ENCODE results near the gene AIPL1. TPM values are rescaled to one million over a fixed set of nuclear protein-coding genes. Genes with fewer than 3 reads are reported as not detected.

Gene AIPL1
- total and polyA plus RNA-seq, 4 donors, result not detected

DNA sequence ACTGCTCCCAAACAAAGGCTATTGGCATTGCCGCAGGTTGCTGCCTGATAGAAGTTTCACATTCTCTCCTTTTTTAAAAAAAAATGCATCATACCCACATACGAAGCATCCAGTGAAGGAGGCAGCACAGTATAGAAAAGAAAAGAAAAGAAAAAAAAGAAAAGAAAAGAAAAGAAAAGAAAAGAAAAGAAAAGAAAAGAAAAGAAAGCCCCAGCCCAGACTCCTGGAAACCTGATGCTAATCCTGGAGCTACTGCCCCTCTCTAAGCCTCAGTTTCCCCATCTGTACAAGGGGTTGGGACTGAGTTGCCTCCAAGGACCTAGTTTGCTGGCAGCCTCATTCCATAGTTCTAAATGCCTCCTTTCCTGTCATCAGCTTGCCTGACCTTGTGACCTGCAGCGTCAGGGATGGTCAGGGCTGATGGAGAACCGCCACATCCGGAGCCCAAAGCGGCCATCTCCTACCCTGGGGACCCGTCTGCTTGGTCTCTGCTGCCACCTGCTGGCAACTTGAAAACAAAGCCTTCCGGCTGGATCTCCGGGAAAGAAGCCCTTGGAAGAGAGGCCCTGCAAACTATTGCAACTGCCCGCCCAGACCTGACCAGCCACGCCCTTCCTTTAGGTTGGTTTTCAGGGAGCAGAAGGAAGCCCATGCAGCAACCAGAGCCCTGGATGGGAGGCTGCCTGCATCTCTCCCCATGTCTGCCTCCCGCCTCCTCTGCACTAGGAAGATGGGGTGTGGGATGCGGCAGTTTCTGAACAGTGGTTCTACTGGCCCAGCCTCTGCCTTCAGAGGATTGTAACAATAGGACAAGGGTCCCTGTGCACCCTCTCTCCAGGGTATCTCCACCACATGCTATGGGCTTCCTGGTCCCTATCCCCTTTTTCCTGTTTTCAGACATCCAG lies 13.0 kb downstream of the AIPL1 start:
- H3K4me3 ChIP-seq, result no peak overlapping the region
- DNase-seq (peak; percentile 73 to 79 (median 75)), ATAC-seq (ENCODE audit: insufficient read depth, low FRiP score) (peak; percentile 76)
- no peaks in the 10 kb centered on the region for H3K4me1 ChIP-seq (ENCODE audit: control insufficient read depth in 5 of 5, insufficient read depth in 5 of 5, low read length in 5 of 5)
- WGBS, 2 donors, result 27 to 30% methylated on average over 13 of the region's 13 CpGs
- TF ChIP-seq, protein P1, sequence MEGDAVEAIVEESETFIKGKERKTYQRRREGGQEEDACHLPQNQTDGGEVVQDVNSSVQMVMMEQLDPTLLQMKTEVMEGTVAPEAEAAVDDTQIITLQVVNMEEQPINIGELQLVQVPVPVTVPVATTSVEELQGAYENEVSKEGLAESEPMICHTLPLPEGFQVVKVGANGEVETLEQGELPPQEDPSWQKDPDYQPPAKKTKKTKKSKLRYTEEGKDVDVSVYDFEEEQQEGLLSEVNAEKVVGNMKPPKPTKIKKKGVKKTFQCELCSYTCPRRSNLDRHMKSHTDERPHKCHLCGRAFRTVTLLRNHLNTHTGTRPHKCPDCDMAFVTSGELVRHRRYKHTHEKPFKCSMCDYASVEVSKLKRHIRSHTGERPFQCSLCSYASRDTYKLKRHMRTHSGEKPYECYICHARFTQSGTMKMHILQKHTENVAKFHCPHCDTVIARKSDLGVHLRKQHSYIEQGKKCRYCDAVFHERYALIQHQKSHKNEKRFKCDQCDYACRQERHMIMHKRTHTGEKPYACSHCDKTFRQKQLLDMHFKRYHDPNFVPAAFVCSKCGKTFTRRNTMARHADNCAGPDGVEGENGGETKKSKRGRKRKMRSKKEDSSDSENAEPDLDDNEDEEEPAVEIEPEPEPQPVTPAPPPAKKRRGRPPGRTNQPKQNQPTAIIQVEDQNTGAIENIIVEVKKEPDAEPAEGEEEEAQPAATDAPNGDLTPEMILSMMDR (IDR thresholded peaks at IDR 0.05; ENCODE audit: control extremely low read depth, extremely low read depth), result peak; percentile 81
- H3K36me3 ChIP-seq (ENCODE audit: control insufficient read depth in 4 of 4, insufficient read depth in 4 of 4, low read length in 4 of 4), result no peaks in the 10 kb centered on the region
- H3K9me3 ChIP-seq (ENCODE audit: control insufficient read depth in 4 of 4, insufficient read depth in 3 of 4, low read length in 3 of 4), result no peaks in the 10 kb centered on the region
- H3K27ac ChIP-seq (ENCODE audit: low read depth in 1 of 2, low read length in 1 of 2), result no peak overlapping the region
- H3K27me3 ChIP-seq (ENCODE audit: control insufficient read depth in 3 of 3, insufficient read depth in 3 of 3, low read length in 2 of 3), result peaks cover 0 to 3% (median 0%) of the 10 kb centered on the region in 3 donors
- H3K9ac ChIP-seq (ENCODE audit: insufficient read depth in 1 of 2, low read length in 2 of 2), result no peak overlapping the region

DNA sequence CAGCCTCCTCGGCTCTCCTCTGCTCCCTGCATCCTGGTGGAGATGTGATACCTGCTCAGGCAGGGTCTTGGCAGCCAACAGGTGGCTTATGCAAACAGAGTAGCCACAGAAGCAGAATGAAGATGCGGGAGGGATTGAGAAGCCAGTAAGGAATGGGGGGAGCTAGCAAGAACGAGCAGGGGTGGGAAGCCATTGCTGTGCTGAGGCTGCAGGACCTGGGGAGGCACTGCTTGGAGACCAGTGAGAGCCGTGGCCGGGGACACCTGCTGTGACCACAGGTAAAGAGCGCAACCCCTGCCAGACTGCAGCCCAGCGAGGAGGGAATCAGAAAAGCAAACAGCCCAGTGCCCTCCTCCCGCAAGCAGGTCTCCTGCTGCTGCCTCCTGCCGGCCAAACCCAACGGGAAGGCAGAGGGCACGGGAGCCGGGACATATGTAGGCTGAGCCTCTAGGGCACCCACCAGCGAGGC lies 14.7 kb downstream of the AIPL1 start:
- Histone ChIP-seq H3K9ac (ENCODE audit: insufficient read depth in 1 of 2, low read length in 2 of 2) (no peak overlapping the region), H3K27me3 (ENCODE audit: control insufficient read depth in 3 of 3, insufficient read depth in 3 of 3, low read length in 2 of 3) (peaks cover 0 to 3% (median 0%) of the 10 kb centered on the region in 3 donors), H3K9me3 (ENCODE audit: control insufficient read depth in 4 of 4, insufficient read depth in 3 of 4, low read length in 3 of 4) (no peaks in the 10 kb centered on the region), H3K27ac (ENCODE audit: low read depth in 1 of 2, low read length in 1 of 2) (no peak overlapping the region), H3K4me1 (ENCODE audit: control insufficient read depth in 5 of 5, insufficient read depth in 5 of 5, low read length in 5 of 5) (no peaks in the 10 kb centered on the region), H3K36me3 (ENCODE audit: control insufficient read depth in 4 of 4, insufficient read depth in 4 of 4, low read length in 4 of 4) (no peaks in the 10 kb centered on the region), H3K4me3 (no peak overlapping the region)
- TF ChIP-seq, protein P1 (IDR thresholded peaks at IDR 0.05; ENCODE audit: control extremely low read depth, extremely low read depth), result no peak
- DNase-seq (no peak), ATAC-seq (ENCODE audit: insufficient read depth, low FRiP score) (no peak)
- WGBS, 2 donors, result 28 to 30% methylated on average over 13 of the region's 13 CpGs

DNA sequence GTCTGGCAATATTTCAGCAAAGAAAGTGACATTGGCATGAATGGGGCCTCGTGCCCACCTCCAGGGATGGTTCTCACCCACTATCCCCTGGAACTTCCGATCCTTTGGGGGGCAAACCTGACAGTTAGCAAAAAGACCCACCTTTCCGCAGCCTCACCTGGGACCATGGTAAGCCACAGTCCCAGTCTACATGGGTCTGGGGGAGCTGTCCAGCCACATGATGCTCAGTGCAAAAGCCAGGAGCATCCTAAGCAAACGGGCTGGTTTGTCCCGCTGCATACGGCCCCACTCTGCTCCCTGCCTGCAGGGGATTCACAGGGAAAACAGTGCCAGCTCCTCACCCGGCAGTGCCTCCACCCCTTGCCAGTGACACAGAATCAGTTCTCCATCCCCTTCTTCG lies 19.3 kb downstream of the AIPL1 start:
- 76 to 91% methylated on average over 8 of the region's 8 CpGs for WGBS, 2 donors
- Histone ChIP-seq H3K9ac (ENCODE audit: insufficient read depth in 1 of 2, low read length in 2 of 2) (no peak overlapping the region), H3K36me3 (ENCODE audit: control insufficient read depth in 4 of 4, insufficient read depth in 4 of 4, low read length in 4 of 4) (no peaks in the 10 kb centered on the region), H3K27me3 (ENCODE audit: control insufficient read depth in 3 of 3, insufficient read depth in 3 of 3, low read length in 2 of 3) (peaks cover 0 to 3% (median 0%) of the 10 kb centered on the region in 3 donors), H3K27ac (ENCODE audit: low read depth in 1 of 2, low read length in 1 of 2) (no peak overlapping the region), H3K4me3 (no peak overlapping the region), H3K9me3 (ENCODE audit: control insufficient read depth in 4 of 4, insufficient read depth in 3 of 4, low read length in 3 of 4) (no peaks in the 10 kb centered on the region), H3K4me1 (ENCODE audit: control insufficient read depth in 5 of 5, insufficient read depth in 5 of 5, low read length in 5 of 5) (no peaks in the 10 kb centered on the region)
- TF ChIP-seq, protein P1 (IDR thresholded peaks at IDR 0.05; ENCODE audit: control extremely low read depth, extremely low read depth), result no peak
- DNase-seq, result no peak
- ATAC-seq (ENCODE audit: insufficient read depth, low FRiP score), result no peak

Measured in lung (tissue), 12 donors.